PC-3 (cell line): ENCODE data around the gene B4GALNT1. TPM values are rescaled to one million over a fixed set of nuclear protein-coding genes. Genes with fewer than 3 reads are reported as not detected.
"Not testable (repeated sequence)": the region's sequence is repeated elsewhere in the genome, so short reads cannot be mapped to it uniquely, and the experiment has no call there.

Experiments
- ATAC-seq: fragments of 200-7000 bp; cut with Tn5 transposase; 2 replicates; pipeline ENCODE4 v1.9.1; 2020; ENCODE audit warnings: mild to moderate bottlenecking, moderate library complexity
- Bru-seq: library from RNA; stranded (reverse); fragments of 400-500 nt; gene quantifications from one replicate; lab custom pipeline; 2021; lab: Mats Ljungman, UMichigan
- BruChase-seq, 2 experiments: library from RNA; stranded (reverse); fragments of 400-500 nt; gene quantifications; one replicate each; lab custom pipeline; 2021; lab: Mats Ljungman, UMichigan
- BruUV-seq: library from RNA; stranded (reverse); fragments of 400-500 nt; replicated peaks from 2 replicates; lab custom pipeline; 2021; lab: Mats Ljungman, UMichigan
- CTCF ChIA-PET: fragments of 300-600 bp; sonication (Branson Sonifier 250); formaldehyde crosslinking; loops from one replicate; lab custom pipeline; 2022; ENCODE audit warnings: antibody characterized with exemption; lab: Charles Lee
- POLR2A ChIA-PET: fragments of 300-600 bp; sonication (Branson Sonifier 250); formaldehyde crosslinking; loops from one replicate; lab custom pipeline; 2022; ENCODE audit warnings: antibody characterized with exemption; ENCODE audit not compliant: unreplicated experiment; lab: Charles Lee
- DNase-seq: peaks from one replicate; pipeline ENCODE4 v3.0.0-alpha.2; 2015
- H2AFZ ChIP-seq: fragments of 300-600 bp; sonication (generic); 2 replicates; pipeline ENCODE4 v1.6.0; 2016; ENCODE audit warnings: antibody characterized with exemption, low read length
- H3F3A ChIP-seq: fragments of 300-600 bp; sonication (generic); one replicate; pipeline ENCODE4 v1.6.0; 2017; ENCODE audit warnings: antibody characterized with exemption, low read length, control low read depth, mild to moderate bottlenecking; ENCODE audit not compliant: unreplicated experiment
- H3K27ac ChIP-seq: fragments of 300-600 bp; sonication (generic); 2 replicates; pipeline ENCODE4 v1.5.1; 2016; ENCODE audit warnings: mild to moderate bottlenecking, low read length
- H3K27me3 ChIP-seq: fragments of 300-600 bp; sonication (generic); 2 replicates; pipeline ENCODE4 v1.6.1; 2016; ENCODE audit warnings: low read length, mixed read lengths
- H3K36me3 ChIP-seq: fragments of 300-600 bp; sonication (generic); 2 replicates; pipeline ENCODE4 v1.6.1; 2016; ENCODE audit warnings: low read depth, mixed run types, low read length, mixed read lengths
- H3K4me1 ChIP-seq: fragments of 300-600 bp; sonication (generic); 2 replicates; pipeline ENCODE4 v1.5.1; 2016; ENCODE audit warnings: low read length; ENCODE audit not compliant: insufficient read depth
- H3K4me2 ChIP-seq: fragments of 300-600 bp; sonication (generic); 2 replicates; pipeline ENCODE4 v1.6.0; 2016; ENCODE audit warnings: low read length
- H3K4me3 ChIP-seq: fragments of 300-600 bp; sonication (generic); 2 replicates; pipeline ENCODE4 v1.5.1; 2016; ENCODE audit warnings: mild to moderate bottlenecking, low read length, mixed read lengths
- H3K79me2 ChIP-seq: fragments of 300-600 bp; sonication (generic); 2 replicates; pipeline ENCODE4 v1.6.1; 2017; ENCODE audit warnings: low read length, mixed read lengths
- H3K9ac ChIP-seq: fragments of 300-600 bp; sonication (generic); 2 replicates; pipeline ENCODE4 v1.6.0; 2016; ENCODE audit warnings: mild to moderate bottlenecking, low read length
- H3K9me2 ChIP-seq: fragments of 300-600 bp; sonication (generic); replicated peaks from 2 replicates; pipeline ENCODE4 v1.6.1; 2016; ENCODE audit warnings: mixed run types, low read length, mixed read lengths
- H3K9me3 ChIP-seq: fragments of 300-600 bp; sonication (generic); 2 replicates; pipeline ENCODE4 v1.6.1; 2016; ENCODE audit warnings: low read length, mixed read lengths
- H4K20me1 ChIP-seq: fragments of 300-600 bp; sonication (generic); 2 replicates; pipeline ENCODE4 v1.6.1; 2016; ENCODE audit warnings: low read length, mixed read lengths
- CTCF ChIP-seq: fragments of 300-600 bp; sonication (generic); conservative IDR thresholded peaks from 2 replicates; pipeline ENCODE4 v1.5.1; 2017; ENCODE audit warnings: antibody characterized with exemption, low read depth, mild to moderate bottlenecking, low read length
- EZH2 ChIP-seq: fragments of 300-600 bp; sonication (generic); IDR thresholded peaks from one replicate; pipeline ENCODE4 v1.6.1; 2017; ENCODE audit warnings: antibody characterized with exemption, mild to moderate bottlenecking, low read length; ENCODE audit not compliant: unreplicated experiment
- EZH2phosphoT487 ChIP-seq: fragments of 300-600 bp; sonication (generic); IDR thresholded peaks from 2 replicates; pipeline ENCODE4 v1.6.1; 2018; ENCODE audit warnings: mild to moderate bottlenecking, antibody characterized with exemption, low read length, borderline replicate concordance
- intact Hi-C: fragments of 100-400 bp; cut with micrococcal nuclease; formaldehyde crosslinking; loops from 2 replicates; pipeline ENCODE4 v1.9.0; 2023
- long read RNA-seq: library from polyadenylated mRNA; unstranded; transcript quantifications from one replicate; pipeline ENCODE4 v2.0.0, GENCODE V29; 2021; ENCODE audit not compliant: unreplicated experiment
- total RNA-seq: library from RNA; depleted of rRNA; stranded (reverse); fragments of >200 nt; gene quantifications from 2 replicates; pipeline ENCODE4 v1.2.3, GENCODE V29; 2014; rRNA removed

The B4GALNT1 gene
- total RNA-seq = 39.0 and 42.3 TPM in 2 replicates
- percentile 34 among the genes with signal in this experiment for Bru-seq, nascent RNA
- BruChase-seq, experiment 1, labeled RNA remaining after a 6-hour chase = percentile 39 among the genes with signal in this experiment
- percentile 25 among the genes with signal in this experiment for BruChase-seq, experiment 2, labeled RNA remaining after a 2-hour chase
- long read RNA-seq, partial matches to known transcripts = 2 of 5 reads
- long read RNA-seq, other reads (novel, unspliced or antisense) = 3 of 5 reads

- H3K4me2 ChIP-seq = peak within 1 kb of the TSS; percentile 99
- H4K20me1 ChIP-seq = no peaks in the 10 kb centered on the region
- peak within 1 kb of the TSS; percentile 77 for H3K9ac ChIP-seq
- no TSS peak for BruUV-seq
- no peaks in the 10 kb centered on the region for H3K27me3 ChIP-seq
- peak within 1 kb of the TSS; percentile 97 for H3K4me3 ChIP-seq
- H3K79me2 ChIP-seq = peaks cover 12% of the 10 kb centered on the region
- ATAC-seq (peak; percentile 86), DNase-seq (peak; percentile 79)
- H3K4me1 ChIP-seq = peaks cover 17% of the 10 kb centered on the region
- POLR2A ChIA-PET = no interaction called here
- peak within 1 kb of the TSS; percentile 98 for H2AFZ ChIP-seq
- no peaks in the 10 kb centered on the region; the same call in 1 of the 2 replicates for H3K36me3 ChIP-seq
- H3F3A ChIP-seq = no peaks in the 10 kb centered on the region
- TF ChIP-seq EZH2 (no peak), EZH2phosphoT487 (no peak), CTCF (peak; percentile 84)
- H3K27ac ChIP-seq = no peak within 1 kb of the TSS
- H3K9me3 ChIP-seq = no peaks in the 10 kb centered on the region
- intact Hi-C loops = loop anchor here (1.0 kb wide), 1 partner anchor 60 kb away; no protein-coding TSS in a partner anchor
- CTCF ChIA-PET = interaction anchor here (1.0 kb wide), 1 partner anchor 50 kb away, joined by 6 read pairs; no protein-coding TSS in a partner anchor
- no peaks in the 10 kb centered on the region for H3K9me2 ChIP-seq
These were observed at the start of gene B4GALNT1 for GRCh38 chr12:57632958-57633840. Gene B4GALNT1 (minus strand): TSS chr12:57633201. CDS start chr12:57632132, 1,069 bp downstream.

GRCh38 chr12:57679697-57680096, 46.7 kb upstream of the B4GALNT1 start:
- Histone ChIP-seq H3F3A (no peaks in the 10 kb centered on the region), H3K9me3 (no peaks in the 10 kb centered on the region), H3K9me2 (no peaks in the 10 kb centered on the region), H3K4me2 (no peak overlapping the region), H3K4me1 (no peaks in the 10 kb centered on the region), H2AFZ (no peak overlapping the region), H3K27me3 (peaks cover 6% of the 10 kb centered on the region; the same call in 1 of the 2 replicates), H3K36me3 (no peaks in the 10 kb centered on the region), H3K4me3 (no peak overlapping the region), H3K9ac (no peak overlapping the region), H3K27ac (no peak overlapping the region), H3K79me2 (no peaks in the 10 kb centered on the region), H4K20me1 (no peaks in the 10 kb centered on the region)
- DNase-seq = no peak
- intact Hi-C loops = no loop called here
- no TSS peak for BruUV-seq
- CTCF ChIA-PET = no interaction called here
- no peak for ATAC-seq
- POLR2A ChIA-PET = no interaction called here
- TF ChIP-seq EZH2phosphoT487 (no peak), EZH2 (no peak), CTCF (no peak)

GRCh38 chr12:57677947-57678346, 44.9 kb upstream of the B4GALNT1 start:
- H3F3A ChIP-seq, H3K9me2 ChIP-seq, H3K9me3 ChIP-seq, BruUV-seq, H3K9ac ChIP-seq, H3K4me1 ChIP-seq, H3K27me3 ChIP-seq, H3K4me2 ChIP-seq, DNase-seq, H3K79me2 ChIP-seq, ATAC-seq, H4K20me1 ChIP-seq, H3K4me3 ChIP-seq, intact Hi-C loops, H2AFZ ChIP-seq, H3K27ac ChIP-seq, H3K36me3 ChIP-seq, POLR2A ChIA-PET: not testable (repeated sequence)
- CTCF ChIA-PET = interaction anchor here (1.0 kb wide), 1 partner anchor 14 kb away, joined by 3 read pairs; no protein-coding TSS in a partner anchor
